Hepatic stellate cell (primary cell): ENCODE results near the gene TBC1D16.
A peak's percentile ranks its signal among the peaks of the same experiment; 100 is the strongest.
"Not testable (repeated sequence)": the region's sequence is repeated elsewhere in the genome, so short reads cannot be mapped to it uniquely, and the experiment has no call there.

Experiments
- DNase-seq: peaks from one replicate; pipeline ENCODE4 v3.0.0; 2011; ENCODE audit warnings: low spot score

Gene TBC1D16

GRCh38 chr17:79971651-79972050 is 64.0 kb downstream of the TBC1D16 start:
- DNase-seq = no peak

- DNase-seq = no peak
Measured at GRCh38 chr17:79970576-79971068, 65.0 kb downstream of the TBC1D16 start.

GRCh38 chr17:79969906-79970305 is 65.8 kb downstream of the TBC1D16 start:
- DNase-seq = no peak

GRCh38 chr17:79968116-79968515 is 67.6 kb downstream of the TBC1D16 start:
- DNase-seq = no peak

GRCh38 chr17:79966681-79967080 is 69.0 kb downstream of the TBC1D16 start:
- DNase-seq = no peak

- no peak for DNase-seq
Measured at GRCh38 chr17:79965806-79966205, 69.9 kb downstream of the TBC1D16 start.

- not testable (repeated sequence) for DNase-seq
Measured at GRCh38 chr17:79962467-79962866, 73.2 kb downstream of the TBC1D16 start.

- not testable (repeated sequence) for DNase-seq
Measured at GRCh38 chr17:79961567-79961966, 74.1 kb downstream of the TBC1D16 start.

- no peak for DNase-seq
Measured at GRCh38 chr17:79960788-79961522, 74.7 kb downstream of the TBC1D16 start.

- no peak for DNase-seq
Measured at GRCh38 chr17:79959042-79959441, 76.6 kb downstream of the TBC1D16 start.

- DNase-seq = no peak
Measured at GRCh38 chr17:79956853-79957252, 78.8 kb downstream of the TBC1D16 start.

- not testable (repeated sequence) for DNase-seq
Measured at GRCh38 chr17:79956441-79956735, 79.3 kb downstream of the TBC1D16 start.

GRCh38 chr17:79955691-79956440 is 79.8 kb downstream of the TBC1D16 start:
- no peak for DNase-seq

GRCh38 chr17:79955167-79955549 is 80.5 kb downstream of the TBC1D16 start:
- no peak for DNase-seq

GRCh38 chr17:79954281-79955166 is 81.1 kb downstream of the TBC1D16 start:
- DNase-seq = no peak

GRCh38 chr17:79953335-79953734 is 82.3 kb downstream of the TBC1D16 start:
- no peak for DNase-seq

- no peak for DNase-seq
Measured at GRCh38 chr17:79952901-79953300, 82.8 kb downstream of the TBC1D16 start.

GRCh38 chr17:79952265-79952877 is 83.3 kb downstream of the TBC1D16 start:
- DNase-seq = no peak

GRCh38 chr17:79951361-79952264 is 84.1 kb downstream of the TBC1D16 start:
- DNase-seq = peak; percentile 98

- no peak for DNase-seq
Measured at GRCh38 chr17:79950751-79951150, 84.9 kb downstream of the TBC1D16 start.

GRCh38 chr17:79950306-79950705 is 85.4 kb downstream of the TBC1D16 start:
- no peak for DNase-seq
